ENCODE measurements around the gene MISP3.
A peak's percentile ranks its signal among the peaks of the same experiment; 100 is the strongest.

Gene MISP3

DNA sequence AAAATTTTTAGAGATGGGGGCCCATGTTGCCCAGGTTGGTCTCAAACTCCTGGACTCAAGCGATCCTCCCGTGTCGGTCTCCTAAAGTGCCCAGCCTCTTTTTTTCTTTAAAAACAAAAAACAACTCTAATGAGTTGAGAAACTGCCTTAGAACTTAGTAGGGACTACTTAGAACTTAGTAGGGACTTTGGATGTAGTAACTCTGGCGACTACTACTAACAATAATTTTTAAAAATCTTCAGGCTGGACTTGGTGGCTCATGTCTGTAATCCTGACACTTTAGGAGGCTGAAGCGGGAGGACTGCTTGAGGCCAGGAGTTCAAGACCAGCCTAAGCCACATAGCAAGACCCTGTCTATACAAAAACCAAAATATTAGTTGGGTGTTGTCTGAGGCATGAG, 13.5 kb downstream of the MISP3 start:
- Mint-ChIP-seq H3K4me1 (peaks cover 29% of the 10 kb centered on the region), H3K4me3 (no peak overlapping the region), H3K9me3 (no peaks in the 10 kb centered on the region), H3K27ac (no peak overlapping the region), H3K27me3 (no peaks in the 10 kb centered on the region)
- ATAC-seq (no peak), DNase-seq (no peak)

DNA sequence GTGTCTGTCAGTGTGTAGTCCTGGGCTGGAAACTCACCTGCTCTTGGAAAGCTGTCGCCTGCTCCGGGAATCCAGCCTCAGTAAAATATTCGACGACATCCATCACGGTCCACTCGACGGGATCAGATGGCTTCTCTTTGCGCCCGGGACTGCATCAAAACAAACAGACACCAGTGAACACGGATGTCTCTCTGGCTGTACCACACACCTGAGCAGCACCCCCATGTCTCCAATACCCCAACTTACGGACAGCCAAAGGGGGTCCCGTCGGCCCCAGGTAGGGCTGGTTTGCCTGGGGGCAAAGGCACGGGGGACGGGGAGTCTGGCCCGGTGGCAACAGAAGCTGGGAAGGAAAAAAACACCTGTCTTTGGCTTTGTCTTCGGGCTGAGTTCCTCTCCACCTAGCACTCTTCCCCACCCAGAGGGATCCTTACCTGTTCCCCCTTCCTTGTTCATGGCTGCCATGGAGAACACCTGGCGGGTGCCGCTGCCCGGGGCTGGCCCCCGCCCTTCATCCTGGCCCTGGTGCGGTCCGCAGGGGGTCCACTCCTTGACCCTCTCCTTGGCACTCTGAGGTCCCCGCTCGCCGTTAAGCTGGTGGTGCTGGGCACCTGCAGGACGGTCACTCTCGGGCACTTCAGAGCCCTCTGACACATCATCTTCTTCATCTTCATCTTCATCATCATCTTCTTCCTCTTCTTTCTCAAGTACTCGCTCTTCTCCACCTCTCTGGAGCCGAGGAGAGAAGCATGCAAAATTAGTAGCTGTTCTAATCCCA, 16.2 kb downstream of the MISP3 start:
- ATAC-seq (no peak), DNase-seq (no peak)
- Mint-ChIP-seq H3K27me3 (no peaks in the 10 kb centered on the region), H3K27ac (peak overlapping the region in 1 of 2 donors; percentile 71), H3K4me1 (peaks cover 28% of the 10 kb centered on the region), H3K9me3 (peaks cover 8% of the 10 kb centered on the region in 2 donors), H3K4me3 (peak overlapping the region; percentile 62 to 73)

DNA sequence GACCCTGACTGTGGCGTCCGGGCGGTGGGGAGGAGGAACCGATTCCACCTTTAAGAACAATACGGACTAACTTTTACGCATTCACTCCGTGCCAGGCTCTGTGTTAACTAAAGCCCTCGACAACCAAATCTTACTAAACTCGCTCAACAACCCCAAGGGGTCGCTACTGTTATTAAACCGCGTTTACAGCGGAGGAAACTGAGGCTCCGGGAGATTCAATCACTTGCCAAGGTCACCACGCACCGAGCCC, 16.8 kb downstream of the MISP3 start:
- Mint-ChIP-seq H3K4me1 (peaks cover 28% of the 10 kb centered on the region), H3K4me3 (peak overlapping the region; percentile 62 to 73), H3K9me3 (peaks cover 8% of the 10 kb centered on the region in 2 donors), H3K27ac (peak overlapping the region in 1 of 2 donors; percentile 71), H3K27me3 (no peaks in the 10 kb centered on the region)
- DNase-seq, result no peak
- ATAC-seq, result no peak

DNA sequence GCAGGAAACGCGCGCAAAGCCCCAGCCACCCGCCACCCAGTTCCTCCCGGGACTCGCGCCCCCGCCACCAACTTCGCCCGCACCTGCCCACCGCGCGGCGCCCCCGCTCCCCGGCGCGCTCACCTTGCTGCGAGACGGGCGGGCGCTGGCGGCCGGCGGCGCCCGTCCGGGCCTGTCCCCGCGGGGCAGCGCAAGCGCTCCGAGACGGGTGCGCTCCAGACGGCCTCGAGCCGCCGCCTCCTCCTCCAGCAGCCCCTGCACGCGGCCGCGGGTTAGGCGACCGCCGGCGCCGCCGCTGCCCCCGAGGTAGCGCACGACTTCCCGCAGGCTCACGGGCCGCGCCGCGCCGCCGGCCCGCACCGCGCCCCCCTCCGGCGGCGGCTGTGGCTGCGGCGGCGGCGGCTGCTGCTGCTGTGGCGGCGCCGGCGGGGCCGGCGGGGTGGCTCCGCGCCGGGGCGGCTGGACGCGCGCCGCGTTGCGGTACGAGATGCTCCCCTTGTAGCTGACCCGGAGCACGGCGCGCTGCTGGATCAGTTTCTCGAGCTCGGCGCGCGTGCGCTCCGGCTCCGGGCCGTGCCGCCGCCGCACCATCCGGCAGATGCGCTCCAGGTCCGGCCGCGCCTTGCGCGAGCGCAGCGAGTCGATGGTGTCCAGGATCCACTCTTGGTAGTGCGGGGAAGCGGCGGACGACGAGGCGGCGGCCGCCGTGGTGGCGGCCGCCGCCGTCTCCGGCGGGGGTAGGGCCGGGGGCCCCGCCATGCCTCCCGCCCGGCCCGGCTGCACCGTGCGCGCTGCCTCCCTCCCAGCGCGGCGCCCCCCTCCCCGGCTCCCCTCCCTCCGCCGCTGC, 17.3 kb downstream of the MISP3 start:
- peak overlapping the region; percentile 78 to 99 for H3K4me3 Mint-ChIP-seq
- H3K27me3 Mint-ChIP-seq, result no peaks in the 10 kb centered on the region
- H3K27ac Mint-ChIP-seq, result no peak overlapping the region
- ATAC-seq (peak; percentile 25), DNase-seq (peak; percentile 59 to 66)
- peaks cover 8% of the 10 kb centered on the region in 2 donors for H3K9me3 Mint-ChIP-seq
- peaks cover 28% of the 10 kb centered on the region for H3K4me1 Mint-ChIP-seq

DNA sequence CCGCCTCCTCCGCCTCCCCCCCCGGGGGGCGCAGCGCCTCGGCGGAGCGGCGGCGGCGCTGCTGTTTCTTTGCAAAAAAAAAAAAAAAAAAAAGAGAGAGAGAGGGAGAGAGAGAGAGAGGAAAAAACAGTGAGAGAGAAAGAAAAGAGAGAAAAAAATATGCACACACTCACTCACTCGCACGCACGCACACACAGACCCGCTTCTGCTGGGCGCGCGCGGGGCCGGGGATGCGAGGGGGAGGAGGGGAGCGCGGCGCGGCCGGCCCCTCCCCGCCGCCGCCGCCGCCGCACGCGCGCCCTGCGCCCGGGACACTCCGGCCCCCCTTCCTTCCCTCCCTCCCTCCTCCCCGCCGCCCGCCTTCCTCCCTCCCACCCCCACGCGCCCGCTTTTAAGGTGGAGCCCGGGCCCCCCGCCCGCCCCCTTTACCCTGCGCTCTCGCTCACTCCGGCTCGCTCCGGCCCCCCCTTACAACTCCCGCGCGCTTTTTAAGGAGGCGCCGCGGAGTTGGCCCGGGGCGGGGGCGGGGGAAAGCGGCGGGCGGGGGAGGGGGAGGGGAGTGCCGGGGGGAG, 18.0 kb downstream of the MISP3 start, which contains the start of gene SAMD1:
Gene SAMD1, minus strand, starts transcription at position 243 of the 572 bp plus-strand sequence.
- peak in 1 of 2 donors; percentile 78 for DNase-seq
- H3K9me3 Mint-ChIP-seq, result peaks cover 8% of the 10 kb centered on the region in 2 donors
- peak; percentile 64 for ATAC-seq
- peak within 1 kb of the TSS; percentile 97 to 99 for H3K4me3 Mint-ChIP-seq
- peak within 1 kb of the TSS; percentile 97 to 98 for H3K27ac Mint-ChIP-seq
- H3K27me3 Mint-ChIP-seq, result no peaks in the 10 kb centered on the region
- peaks cover 28% of the 10 kb centered on the region for H3K4me1 Mint-ChIP-seq

DNA sequence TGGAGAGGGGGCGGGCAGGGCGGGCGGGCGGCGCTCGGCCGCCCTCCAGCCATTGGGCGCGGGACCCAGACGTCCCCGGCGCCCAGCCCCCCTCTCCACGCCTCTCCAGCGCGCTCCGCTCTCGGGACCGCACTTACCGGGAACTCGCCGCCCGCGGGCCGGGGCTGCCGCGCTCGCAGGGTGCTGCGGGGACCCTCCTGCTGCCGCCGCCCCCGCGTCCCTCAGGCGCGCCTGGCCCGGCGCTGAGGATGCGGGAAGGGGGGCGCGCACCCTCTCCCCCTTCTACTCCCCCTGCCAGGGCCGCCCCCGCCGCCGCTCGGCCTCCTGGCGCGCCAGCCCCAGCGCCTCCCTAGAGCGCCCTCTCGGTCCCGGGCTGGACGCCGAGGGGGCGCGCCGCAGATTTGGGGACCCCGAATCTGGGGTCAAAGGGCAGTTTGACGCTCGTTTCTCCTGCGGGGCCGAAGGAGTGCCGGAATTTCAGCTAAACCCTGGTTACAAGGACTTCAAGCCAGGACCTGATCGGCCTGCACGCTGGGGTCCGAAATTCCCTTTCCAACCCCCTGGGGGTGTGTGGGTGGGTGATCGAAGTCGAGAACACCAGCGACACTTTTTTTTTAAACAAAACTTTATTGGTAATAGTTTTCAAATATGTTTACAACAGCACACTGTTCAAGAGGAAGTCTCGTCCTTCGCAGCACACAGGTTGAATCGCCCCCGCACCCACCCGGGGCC, 18.7 kb downstream of the MISP3 start:
- Mint-ChIP-seq H3K4me1 (peaks cover 28% of the 10 kb centered on the region), H3K27ac (peak overlapping the region; percentile 97 to 98), H3K9me3 (peaks cover 8% of the 10 kb centered on the region in 2 donors), H3K4me3 (peak overlapping the region; percentile 97 to 99), H3K27me3 (no peaks in the 10 kb centered on the region)
- peak; percentile 80 for ATAC-seq
- peak; percentile 80 to 81 for DNase-seq

DNA sequence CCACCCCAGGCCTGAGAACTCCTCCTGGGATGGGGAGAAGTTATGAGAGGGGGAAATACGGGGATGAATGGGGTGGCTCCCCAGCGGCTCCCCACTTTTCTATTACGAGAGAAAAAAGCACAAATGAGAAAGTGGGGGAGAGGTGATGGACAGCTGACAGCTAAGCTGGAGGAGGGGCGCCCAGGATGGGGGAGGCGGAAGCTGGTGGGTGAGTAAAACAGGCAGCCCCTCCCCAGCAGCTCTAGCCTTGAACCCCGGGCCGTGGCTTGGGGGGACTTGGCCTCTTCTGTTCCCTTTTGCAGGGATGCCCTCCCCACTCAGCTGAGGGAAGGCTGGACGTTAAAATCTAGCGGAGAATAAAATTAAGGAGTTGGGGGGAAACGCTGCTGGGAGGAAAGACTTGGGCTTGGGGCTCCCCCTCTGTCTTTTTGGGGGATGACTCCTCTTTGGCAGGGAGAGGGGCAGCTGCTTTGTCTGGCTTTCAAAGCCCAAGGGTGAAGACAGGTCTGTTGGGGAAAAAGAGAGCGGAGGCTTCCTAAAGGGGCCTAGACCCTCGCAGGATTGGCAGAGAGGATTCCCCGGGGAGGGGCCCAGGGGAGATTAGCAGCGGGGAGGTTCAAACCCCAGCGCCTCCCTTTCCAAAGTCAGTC, 19.4 kb downstream of the MISP3 start:
- ATAC-seq, result peak; percentile 34
- Mint-ChIP-seq H3K4me1 (peaks cover 28% of the 10 kb centered on the region), H3K27me3 (no peaks in the 10 kb centered on the region), H3K4me3 (peak overlapping the region; percentile 97 to 99), H3K9me3 (peaks cover 8% of the 10 kb centered on the region in 2 donors), H3K27ac (peak overlapping the region; percentile 97 to 98)
- DNase-seq, result peak in 1 of 2 donors; percentile 72

DNA sequence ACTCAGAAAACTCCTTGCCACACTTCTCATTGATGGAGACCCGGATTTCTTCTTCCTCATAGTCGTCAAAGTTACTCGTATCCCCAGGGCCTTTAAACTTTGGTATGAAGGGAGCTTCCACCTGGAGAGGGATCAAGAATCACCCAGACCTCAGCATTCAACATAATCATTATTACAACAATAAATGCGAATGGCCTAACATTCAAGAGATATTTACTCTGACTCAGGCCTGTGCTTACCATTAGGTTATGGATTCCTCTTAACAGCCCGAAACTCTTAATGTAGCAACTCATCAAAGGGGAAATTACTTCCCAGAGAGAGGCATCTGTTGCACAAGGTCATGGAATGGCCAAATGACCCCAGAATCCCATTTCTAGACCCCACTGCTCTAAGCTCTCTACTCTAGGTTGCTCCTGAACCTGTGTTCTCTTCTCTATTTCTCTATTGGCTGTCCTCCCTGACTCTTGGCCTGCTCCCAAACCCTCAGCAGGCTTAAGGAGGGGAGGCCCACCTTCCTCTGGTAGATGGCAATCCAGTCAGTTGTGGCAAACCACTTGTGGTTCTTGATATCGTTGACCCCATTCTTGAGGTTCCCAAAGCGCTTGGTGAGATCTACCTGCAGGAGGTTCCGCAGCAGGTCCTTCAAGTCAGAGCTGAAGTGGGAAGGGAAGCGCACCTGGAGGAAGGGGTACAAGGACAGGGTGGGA, 20.7 kb downstream of the MISP3 start:
- H3K9me3 Mint-ChIP-seq, result peaks cover 8% of the 10 kb centered on the region in 2 donors
- ATAC-seq (no peak), DNase-seq (no peak)
- no peak overlapping the region for H3K27ac Mint-ChIP-seq
- peaks cover 24% of the 10 kb centered on the region for H3K4me1 Mint-ChIP-seq
- no peaks in the 10 kb centered on the region for H3K27me3 Mint-ChIP-seq
- H3K4me3 Mint-ChIP-seq, result no peak overlapping the region

DNA sequence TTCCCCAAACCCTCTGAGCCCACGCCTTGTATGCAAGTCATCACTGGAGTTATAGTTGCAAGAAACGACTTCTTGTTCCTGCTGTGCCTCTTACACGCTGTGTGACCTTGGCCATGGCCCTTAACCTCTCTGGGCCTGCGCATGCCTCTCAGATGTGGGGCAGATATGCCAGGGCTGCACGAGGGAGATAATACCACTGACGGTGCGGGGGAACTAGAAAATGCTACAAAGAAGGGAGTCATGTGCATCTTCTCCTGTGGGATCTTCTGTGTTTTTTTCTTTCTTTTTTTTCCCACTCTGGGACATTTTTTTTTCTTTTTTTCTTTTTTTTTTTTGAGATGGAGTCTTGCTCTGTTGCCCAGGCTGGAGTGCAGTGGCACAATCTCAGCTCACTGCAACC, 22.3 kb downstream of the MISP3 start:
- Mint-ChIP-seq H3K27ac (no peak overlapping the region), H3K27me3 (no peaks in the 10 kb centered on the region), H3K9me3 (peaks cover 8% of the 10 kb centered on the region in 2 donors), H3K4me1 (peaks cover 13% of the 10 kb centered on the region), H3K4me3 (no peak overlapping the region)
- ATAC-seq, result no peak
- no peak for DNase-seq

DNA sequence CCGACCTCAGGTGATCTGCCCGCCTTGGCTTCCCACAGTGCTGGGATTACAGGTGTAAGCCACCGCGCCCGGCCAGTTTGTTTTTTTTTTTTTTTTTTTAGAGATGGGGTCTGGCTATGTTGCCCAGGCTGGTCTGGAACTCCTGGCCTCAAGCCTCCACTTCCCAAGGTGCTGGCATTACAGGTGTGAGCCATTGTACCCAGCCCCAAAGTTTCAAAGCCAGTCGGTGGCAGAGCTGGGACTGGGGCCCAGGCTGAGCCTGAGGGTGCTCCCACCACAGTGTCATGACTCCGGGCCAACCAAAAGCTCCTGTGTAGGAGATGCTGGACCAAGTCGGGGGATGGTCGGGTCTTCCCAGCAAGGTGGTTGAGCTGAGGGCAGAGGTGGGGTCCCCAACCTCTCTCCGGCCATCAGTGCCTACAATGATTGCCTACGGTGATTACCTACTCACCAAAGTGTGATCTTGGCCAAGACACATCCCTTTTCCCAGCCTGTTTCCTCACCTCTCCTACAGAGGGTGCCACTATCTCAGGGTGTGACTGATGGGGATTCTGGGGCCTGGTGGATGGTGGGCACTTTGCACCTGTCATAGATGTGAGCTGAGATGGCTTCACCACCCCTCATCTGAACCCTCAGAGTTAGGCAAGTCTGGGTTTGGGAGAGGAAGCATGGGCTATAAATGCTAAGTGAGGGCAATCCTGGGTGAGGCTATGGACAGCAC, 23.8 kb downstream of the MISP3 start:
- no peak overlapping the region for H3K4me3 Mint-ChIP-seq
- peaks cover 10% of the 10 kb centered on the region for H3K4me1 Mint-ChIP-seq
- ATAC-seq (no peak), DNase-seq (no peak)
- H3K9me3 Mint-ChIP-seq, result peaks cover 8% of the 10 kb centered on the region in 2 donors
- no peak overlapping the region for H3K27ac Mint-ChIP-seq
- H3K27me3 Mint-ChIP-seq, result no peaks in the 10 kb centered on the region

DNA sequence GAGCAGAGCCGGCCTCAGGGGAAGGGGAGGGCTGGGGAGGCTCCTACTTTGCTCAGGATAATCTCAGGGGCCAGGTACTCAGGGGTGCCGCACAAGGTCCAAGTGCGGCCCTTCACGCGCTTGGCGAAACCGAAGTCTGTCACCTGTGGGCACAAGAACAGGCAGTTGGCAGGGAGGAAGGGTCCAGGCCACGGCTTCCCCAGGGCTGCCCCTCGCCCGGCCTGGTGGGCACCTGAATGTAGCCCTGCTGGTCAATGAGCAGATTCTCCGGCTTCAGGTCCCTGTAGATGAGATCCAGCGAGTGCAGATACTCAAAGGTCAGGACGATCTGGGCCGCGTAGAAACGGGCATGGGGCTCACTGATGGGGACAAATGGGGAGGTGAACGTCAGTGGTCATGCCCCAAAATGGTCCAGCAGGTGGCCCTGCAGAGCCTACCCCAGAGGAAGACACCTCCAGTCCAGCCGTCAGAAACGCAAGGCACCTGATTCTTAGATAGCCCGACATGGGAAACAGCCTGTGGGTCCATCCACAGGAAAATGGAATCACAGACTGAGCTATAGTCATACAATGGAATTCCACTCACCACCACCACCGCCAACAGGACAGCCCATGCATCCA, 25.1 kb downstream of the MISP3 start:
- Mint-ChIP-seq H3K4me1 (peaks cover 1% of the 10 kb centered on the region), H3K27me3 (no peaks in the 10 kb centered on the region), H3K27ac (peak overlapping the region in 1 of 2 donors; percentile 75), H3K9me3 (peaks cover 8% of the 10 kb centered on the region in 2 donors), H3K4me3 (no peak overlapping the region)
- no peak for ATAC-seq
- DNase-seq, result no peak

DNA sequence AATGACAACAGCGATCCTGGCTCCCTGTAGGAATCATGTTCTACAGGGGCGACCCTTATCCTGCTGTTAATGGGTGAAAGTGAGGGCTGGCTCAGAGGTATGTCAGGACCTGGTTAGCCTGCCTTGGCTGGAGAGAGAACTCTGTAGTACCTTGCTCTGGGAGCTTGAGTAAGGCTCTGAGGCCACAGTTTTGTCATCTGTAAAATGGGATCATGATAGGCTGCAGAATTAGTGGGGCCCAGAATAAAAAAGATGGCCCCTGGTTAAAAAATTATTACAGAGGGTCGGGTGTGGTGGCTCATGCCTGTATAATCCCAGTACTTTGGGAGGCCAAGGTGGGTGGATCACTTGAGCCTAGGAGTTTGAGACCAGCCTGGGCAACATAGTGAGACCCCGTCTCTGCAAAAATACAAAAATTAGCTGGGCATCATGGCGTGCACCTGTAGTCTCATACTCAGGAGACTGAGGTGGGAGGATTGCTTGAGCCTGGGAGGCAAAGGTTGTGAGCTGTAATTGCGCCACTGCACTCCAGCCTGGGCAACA, 28.5 kb downstream of the MISP3 start:
- ATAC-seq (no peak), DNase-seq (no peak)
- Mint-ChIP-seq H3K27ac (peak overlapping the region in 1 of 2 donors; percentile 12), H3K4me1 (peaks cover 6% of the 10 kb centered on the region), H3K27me3 (no peaks in the 10 kb centered on the region), H3K9me3 (no peaks in the 10 kb centered on the region), H3K4me3 (no peak overlapping the region)

DNA sequence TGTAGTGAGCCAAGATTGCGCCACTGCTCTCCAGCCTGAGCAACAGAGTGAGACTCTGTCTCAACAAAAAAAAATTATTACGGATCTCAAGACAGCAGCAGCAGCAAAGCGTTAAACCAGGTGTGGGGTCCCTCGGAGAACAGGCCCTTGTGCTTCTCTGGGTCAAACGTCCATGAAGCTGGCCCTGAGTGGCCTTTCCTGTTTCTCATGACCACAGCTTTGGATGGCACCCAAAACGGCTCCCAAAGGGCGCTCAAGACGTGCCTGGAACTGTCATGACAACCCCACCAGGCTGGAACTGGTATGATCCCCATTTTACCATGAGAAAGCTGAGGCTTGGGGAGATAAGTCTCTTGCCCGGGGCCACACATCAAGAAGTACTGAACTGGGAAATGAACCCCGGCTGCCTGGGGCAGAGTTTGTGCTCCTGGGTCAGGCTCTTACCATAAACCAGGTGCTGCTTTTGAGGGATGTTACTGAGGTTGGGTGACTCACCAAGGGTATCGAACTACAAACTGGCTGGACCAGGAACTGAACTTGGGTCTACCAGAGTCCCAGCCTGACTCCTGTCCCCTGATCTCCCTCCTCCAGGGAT, 29.6 kb downstream of the MISP3 start:
- ATAC-seq (no peak), DNase-seq (no peak)
- H3K4me3 Mint-ChIP-seq, result no peak overlapping the region
- H3K9me3 Mint-ChIP-seq, result no peaks in the 10 kb centered on the region
- no peaks in the 10 kb centered on the region for H3K27me3 Mint-ChIP-seq
- peaks cover 6% of the 10 kb centered on the region for H3K4me1 Mint-ChIP-seq
- no peak overlapping the region for H3K27ac Mint-ChIP-seq
